Panc1 (cell line): Measurements from ENCODE around the gene TMTC1. TPM values are rescaled to one million over a fixed set of nuclear protein-coding genes. Genes with fewer than 3 reads are reported as not detected.

Source experiments
- ATAC-seq: fragments of 200-7000 bp; cut with Tn5 transposase; 2 replicates; pipeline ENCODE4 v1.9.1; 2020; ENCODE audit warnings: mild to moderate bottlenecking, moderate library complexity
- BruUV-seq: library from RNA; stranded (reverse); fragments of 400-500 nt; replicated peaks from 2 replicates; lab custom pipeline; 2021; lab: Mats Ljungman, UMichigan
- CTCF ChIA-PET: fragments of 300-600 bp; sonication (Branson Sonifier 250); formaldehyde crosslinking; loops from one replicate; lab custom pipeline; 2022; ENCODE audit warnings: antibody characterized with exemption; lab: Charles Lee
- POLR2A ChIA-PET: fragments of 300-600 bp; sonication (Branson Sonifier 250); formaldehyde crosslinking; loops from one replicate; lab custom pipeline; 2022; ENCODE audit warnings: antibody characterized with exemption; lab: Charles Lee
- DNase-seq: peaks from one replicate; pipeline ENCODE4 v3.0.0-alpha.2; 2010; ENCODE audit warnings: low read depth, low spot score
- H3K27ac ChIP-seq: 2 replicates; pipeline ENCODE4 v1.5.1; 2011; ENCODE audit warnings: mild to moderate bottlenecking, low read length, inconsistent platforms
- H3K27me3 ChIP-seq: fragments of 200-500 bp; sonication (Bioruptor generic); 2 replicates; pipeline ENCODE4 v1.6.0; 2014; ENCODE audit warnings: low read length, inconsistent platforms; ENCODE audit not compliant: control insufficient read depth, insufficient read depth
- H3K36me3 ChIP-seq: fragments of 200-500 bp; sonication (Bioruptor generic); 2 replicates; pipeline ENCODE4 v1.5.1; 2014; ENCODE audit warnings: inconsistent platforms, mild to moderate bottlenecking, low read length, moderate library complexity; ENCODE audit not compliant: control insufficient read depth, insufficient read depth
- H3K4me1 ChIP-seq: 2 replicates; pipeline ENCODE4 v1.5.1; 2011; ENCODE audit warnings: inconsistent platforms, mild to moderate bottlenecking, low read length, moderate library complexity; ENCODE audit not compliant: control insufficient read depth, insufficient read depth
- H3K4me3 ChIP-seq, 2 experiments: 2 replicates each; pipeline ENCODE4 v1.5.1; 2011 to 2012; ENCODE audit warnings: low read depth in 2 of 2, low read length in 2 of 2, mild to moderate bottlenecking in 2 of 2, inconsistent platforms in 1 of 2, moderate library complexity in 1 of 2
- H3K9me3 ChIP-seq: fragments of 200-500 bp; sonication (Bioruptor generic); 2 replicates; pipeline ENCODE4 v1.5.1; 2014; ENCODE audit warnings: low read depth, mild to moderate bottlenecking, inconsistent platforms, low read length, moderate library complexity; ENCODE audit not compliant: control insufficient read depth, insufficient read depth
- CTCF ChIP-seq: fragments of 450-650 bp; IDR thresholded peaks from 2 replicates; pipeline ENCODE4 v1.5.1; 2017; ENCODE audit warnings: mild to moderate bottlenecking
- POLR2AphosphoS5 ChIP-seq: IDR thresholded peaks from 2 replicates; pipeline ENCODE4 v1.6.1; 2012; ENCODE audit warnings: mild to moderate bottlenecking, low read depth, low read length, moderate library complexity
- REST ChIP-seq, 2 experiments: IDR thresholded peaks; 2 replicates each; pipeline ENCODE4 v1.6.1; 2011 to 2012; ENCODE audit warnings: low read depth in 2 of 2, control low read depth in 1 of 2, low read length in 1 of 2, mild to moderate bottlenecking in 1 of 2, moderate library complexity in 1 of 2; ENCODE audit not compliant: insufficient read depth in 1 of 2
- SIN3A ChIP-seq: IDR thresholded peaks from 2 replicates; pipeline ENCODE4 v1.6.1; 2012; ENCODE audit warnings: low read depth, mild to moderate bottlenecking, low read length, moderate library complexity, borderline replicate concordance; ENCODE audit not compliant: insufficient read depth
- TCF7L2 ChIP-seq: IDR thresholded peaks from 2 replicates; pipeline ENCODE4 v1.6.1; 2011; ENCODE audit warnings: mild to moderate bottlenecking, low read depth, low read length, inconsistent platforms
- in situ Hi-C: cut with HindIII; loops from 2 replicates; pipeline ENCODE4 v1.10.0; 2016; ENCODE audit warnings: low sequenced_read_pairs, low pct_unique_long_range_greater_than_20kb
- intact Hi-C: fragments of 100-400 bp; cut with micrococcal nuclease; formaldehyde crosslinking; loops from one replicate; pipeline ENCODE4 v1.10.0; 2022; ENCODE audit not compliant: unreplicated experiment
- total RNA-seq: library from RNA; stranded (reverse); gene quantifications from one replicate; pipeline ENCODE4 v1.2.1, GENCODE V29; 2021; ENCODE audit not compliant: unreplicated experiment

The TMTC1 gene
- total RNA-seq, 1 experiment from 2014 or later = 0.28 TPM

GRCh38 chr12:29589851-29590250 is 193.9 kb downstream of the TMTC1 start:
- ATAC-seq (no peak), DNase-seq (no peak)
- Histone ChIP-seq H3K4me3 (no peak overlapping the region), H3K36me3 (no peaks in the 10 kb centered on the region), H3K9me3 (no peaks in the 10 kb centered on the region), H3K4me1 (no peaks in the 10 kb centered on the region), H3K27ac (no peak overlapping the region), H3K27me3 (peaks cover 5% of the 10 kb centered on the region)
- BruUV-seq = no TSS peak
- in situ Hi-C loops (no loop called here), intact Hi-C loops (no loop called here)
- no peak for TF ChIP-seq REST (IDR thresholded peaks at IDR 0.05; ENCODE audit: insufficient read depth in 1 of 2, low read depth in 2 of 2, low read length in 1 of 2)
- TF ChIP-seq SIN3A = no peak
- no peak for TF ChIP-seq TCF7L2
- no peak for TF ChIP-seq CTCF
- TF ChIP-seq POLR2AphosphoS5 = no peak
- CTCF ChIA-PET = no interaction called here
- POLR2A ChIA-PET = no interaction called here

GRCh38 chr12:29589286-29589820 is 194.4 kb downstream of the TMTC1 start:
- H3K4me1 ChIP-seq = no peaks in the 10 kb centered on the region
- ChIA-PET POLR2A (no interaction called here), CTCF (no interaction called here)
- H3K9me3 ChIP-seq = no peaks in the 10 kb centered on the region
- H3K4me3 ChIP-seq = no peak overlapping the region
- H3K27me3 ChIP-seq = peaks cover 5% of the 10 kb centered on the region
- in situ Hi-C loops = no loop called here
- H3K27ac ChIP-seq = no peak overlapping the region
- DNase-seq = no peak
- TF ChIP-seq POLR2AphosphoS5 (no peak), SIN3A (no peak), TCF7L2 (no peak), REST (IDR thresholded peaks at IDR 0.05; ENCODE audit: insufficient read depth in 1 of 2, low read depth in 2 of 2, low read length in 1 of 2) (no peak), CTCF (no peak)
- no peak for ATAC-seq
- H3K36me3 ChIP-seq = no peaks in the 10 kb centered on the region
- no TSS peak for BruUV-seq
- intact Hi-C loops = no loop called here
